GM12875 (cell line): ENCODE measurements around the gene GIGYF2.
"Not testable (repeated sequence)": the region's sequence is repeated elsewhere in the genome, so short reads cannot be mapped to it uniquely, and the experiment has no call there.

Source experiments
- H3K4me3 ChIP-seq: one replicate; pipeline ENCODE4 v1.5.1; 2011; ENCODE audit warnings: low read depth, low read length, control low read depth
- TF ChIP-seq, protein P1 (sequence below): IDR thresholded peaks from 2 replicates; pipeline ENCODE4 v1.5.1; 2011; ENCODE audit warnings: low read depth, mild to moderate bottlenecking, control low read depth, inconsistent platforms, low read length, moderate library complexity, borderline replicate concordance; ENCODE audit not compliant: insufficient read depth

The GIGYF2 gene

DNA sequence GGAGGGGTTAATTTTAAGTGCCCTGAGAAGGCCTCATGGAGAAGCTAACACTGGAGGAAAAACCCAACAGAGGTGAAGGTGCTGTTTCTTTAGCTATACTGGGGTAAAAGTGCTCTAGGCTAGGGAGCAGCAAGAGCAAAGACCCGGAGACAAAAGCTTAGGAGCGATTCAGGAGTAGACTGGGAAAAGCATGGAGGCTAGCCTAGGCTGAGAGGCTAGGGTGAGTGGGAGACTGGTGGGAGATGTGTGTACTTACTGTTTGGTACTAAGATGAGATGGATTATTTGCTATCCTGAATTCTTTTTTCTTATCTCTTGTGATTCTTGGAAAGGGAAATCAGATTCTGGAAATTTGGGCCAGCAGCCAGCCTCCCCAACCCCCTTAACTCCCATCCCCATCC lies 2.0 kb downstream of the GIGYF2 start:
- TF ChIP-seq, protein P1, sequence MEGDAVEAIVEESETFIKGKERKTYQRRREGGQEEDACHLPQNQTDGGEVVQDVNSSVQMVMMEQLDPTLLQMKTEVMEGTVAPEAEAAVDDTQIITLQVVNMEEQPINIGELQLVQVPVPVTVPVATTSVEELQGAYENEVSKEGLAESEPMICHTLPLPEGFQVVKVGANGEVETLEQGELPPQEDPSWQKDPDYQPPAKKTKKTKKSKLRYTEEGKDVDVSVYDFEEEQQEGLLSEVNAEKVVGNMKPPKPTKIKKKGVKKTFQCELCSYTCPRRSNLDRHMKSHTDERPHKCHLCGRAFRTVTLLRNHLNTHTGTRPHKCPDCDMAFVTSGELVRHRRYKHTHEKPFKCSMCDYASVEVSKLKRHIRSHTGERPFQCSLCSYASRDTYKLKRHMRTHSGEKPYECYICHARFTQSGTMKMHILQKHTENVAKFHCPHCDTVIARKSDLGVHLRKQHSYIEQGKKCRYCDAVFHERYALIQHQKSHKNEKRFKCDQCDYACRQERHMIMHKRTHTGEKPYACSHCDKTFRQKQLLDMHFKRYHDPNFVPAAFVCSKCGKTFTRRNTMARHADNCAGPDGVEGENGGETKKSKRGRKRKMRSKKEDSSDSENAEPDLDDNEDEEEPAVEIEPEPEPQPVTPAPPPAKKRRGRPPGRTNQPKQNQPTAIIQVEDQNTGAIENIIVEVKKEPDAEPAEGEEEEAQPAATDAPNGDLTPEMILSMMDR: no peak
- H3K4me3 ChIP-seq: no peak overlapping the region

DNA sequence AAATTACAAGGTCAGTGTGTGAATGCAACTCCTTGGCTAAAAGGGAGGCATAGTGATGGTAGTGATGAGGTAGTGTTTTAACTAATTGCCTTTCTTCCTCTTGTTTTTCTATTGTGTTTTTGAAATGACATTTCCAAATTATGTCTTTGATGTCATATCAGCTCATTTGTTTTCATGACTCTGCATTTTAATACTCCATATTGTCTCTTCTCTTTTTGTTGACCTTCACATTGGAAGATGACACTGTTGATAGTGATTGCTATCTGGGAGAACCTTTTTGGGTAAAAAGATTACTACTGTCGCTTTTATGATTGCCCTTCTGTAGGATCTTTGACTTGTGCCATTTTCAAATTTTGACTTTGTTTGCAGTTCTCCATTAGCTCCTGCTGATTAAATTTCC lies 3.0 kb downstream of the GIGYF2 start:
- no peak overlapping the region for H3K4me3 ChIP-seq
- TF ChIP-seq, protein P1: no peak

DNA sequence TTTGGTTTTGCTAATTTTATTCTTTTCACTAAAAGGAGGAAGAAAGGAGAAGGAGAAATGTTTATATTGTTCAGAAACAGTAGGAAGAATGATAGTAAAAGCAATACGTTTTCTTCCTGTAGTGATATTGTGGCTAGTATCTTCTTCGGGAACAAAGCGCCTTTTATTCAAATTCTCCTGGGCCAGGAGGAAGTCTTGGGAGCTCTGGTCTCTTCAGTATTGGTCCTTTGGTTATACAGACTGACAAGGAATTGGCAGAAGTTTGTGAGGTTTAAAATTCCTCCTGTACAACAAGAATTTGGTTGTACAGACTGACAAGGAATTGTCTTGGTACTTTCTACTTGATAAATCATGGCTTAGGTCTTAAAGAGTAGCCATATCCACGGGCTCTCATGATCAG lies 9.9 kb downstream of the GIGYF2 start:
- no peak overlapping the region for H3K4me3 ChIP-seq
- TF ChIP-seq, protein P1: no peak

GRCh38 chr2:232713505-232713904 lies 16.4 kb downstream of the GIGYF2 start:
- H3K4me3 ChIP-seq: no peak overlapping the region

DNA sequence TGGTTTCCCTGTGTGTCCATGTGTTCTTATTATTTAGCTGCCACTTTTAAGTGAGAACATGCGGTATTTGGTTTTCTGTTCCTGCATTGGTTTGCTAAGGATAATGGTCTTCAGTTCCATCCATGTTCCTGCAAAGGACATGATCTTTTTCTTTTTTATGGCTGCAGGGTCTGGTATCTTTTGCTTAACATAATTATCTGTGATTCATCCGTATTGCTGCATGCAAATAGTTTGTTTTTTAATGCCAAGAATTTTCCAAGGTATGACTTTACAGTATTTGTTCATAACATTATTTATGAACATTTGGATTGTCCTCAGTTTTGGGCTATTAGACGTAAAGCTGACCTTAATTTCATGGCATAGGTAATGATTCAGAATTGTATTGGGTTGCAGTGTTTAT lies 17.8 kb downstream of the GIGYF2 start:
- TF ChIP-seq, protein P1: no peak
- H3K4me3 ChIP-seq: no peak overlapping the region

More at GRCh38 chr2:232713505-232713904, 16.4 kb downstream of the GIGYF2 start:
- TF ChIP-seq, protein P1: no peak

- H3K4me3 ChIP-seq: not testable (repeated sequence)
Observed at GRCh38 chr2:232720056-232720455, 22.9 kb downstream of the GIGYF2 start.

DNA sequence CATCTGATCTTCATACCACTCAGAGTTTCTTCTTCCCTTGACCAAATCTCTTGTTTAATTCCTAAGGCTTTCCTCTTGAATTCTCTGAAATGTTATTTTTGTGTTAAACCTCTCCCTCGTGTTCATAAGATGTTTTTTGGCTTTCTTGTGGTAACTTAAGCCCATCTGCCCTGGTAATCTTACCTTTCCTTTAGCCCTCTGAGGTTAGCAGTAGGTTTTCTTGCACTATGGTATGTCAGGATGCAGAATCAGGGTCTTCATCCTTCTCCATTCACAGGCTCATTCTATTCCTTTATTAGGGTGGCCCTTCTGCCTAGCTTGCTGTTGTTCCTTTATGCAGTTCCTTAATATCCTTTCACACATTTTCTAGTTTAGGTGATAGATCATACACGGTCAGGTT lies 24.1 kb downstream of the GIGYF2 start:
- H3K4me3 ChIP-seq: no peak overlapping the region
- TF ChIP-seq, protein P1: no peak

DNA sequence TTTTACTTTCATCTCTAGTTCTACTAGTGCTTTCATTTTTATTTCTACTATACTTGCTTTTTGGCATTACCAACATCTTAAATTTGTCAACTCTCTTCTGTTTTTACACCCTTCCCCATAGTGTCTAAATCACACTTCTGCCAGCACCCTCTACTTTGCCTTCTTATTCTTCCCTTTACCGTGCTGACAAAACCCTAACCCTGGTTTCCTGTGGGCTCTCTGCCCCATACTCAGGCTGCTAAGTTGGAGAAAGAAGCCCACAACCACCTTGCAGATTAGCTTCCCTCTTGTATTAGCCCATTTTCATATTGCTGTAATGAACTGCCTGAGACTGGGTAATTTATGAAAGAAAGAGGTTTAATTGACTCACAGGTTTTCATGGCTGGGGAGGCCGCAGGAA lies 24.8 kb downstream of the GIGYF2 start:
- TF ChIP-seq, protein P1: no peak
- H3K4me3 ChIP-seq: no peak overlapping the region
